ENCODE measurements around the gene CD22. TPM values are rescaled to one million over a fixed set of nuclear protein-coding genes. Genes with fewer than 3 reads are reported as not detected.

Gene CD22
- total and polyA plus RNA-seq, 2 donors (not counting 3 experiments of a cell fraction or from before 2014, with no cell fraction given) = not detected

DNA sequence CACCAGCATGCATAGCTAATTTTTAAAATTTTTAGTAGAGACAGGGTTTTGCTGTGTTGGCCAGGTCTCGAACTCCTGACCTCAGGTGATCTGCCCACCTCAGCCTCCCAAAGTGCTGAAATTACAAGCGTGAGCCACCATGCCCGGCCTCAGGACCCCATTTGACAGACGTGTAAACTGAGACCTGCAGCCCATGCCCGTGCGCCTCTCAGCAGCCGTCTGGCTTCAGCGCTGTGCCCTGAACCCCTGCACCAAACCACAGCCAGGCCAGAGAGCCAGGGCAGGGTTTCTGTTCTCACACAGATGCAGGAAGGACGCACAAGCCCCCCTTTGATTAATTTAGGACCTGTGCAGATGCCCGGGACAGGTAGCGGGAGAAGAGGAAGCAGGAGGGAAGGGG, 11.4 kb downstream of the CD22 start:
- Histone ChIP-seq H3K27me3 (ENCODE audit: control insufficient read depth in 2 of 2, insufficient read depth in 2 of 2, low read length in 2 of 2) (no peaks in the 10 kb centered on the region), H2AFZ (ENCODE audit: low read depth, low read length) (no peak overlapping the region), H3K36me3 (ENCODE audit: control insufficient read depth in 2 of 2, extremely low read depth in 1 of 2, insufficient read depth in 2 of 2, low read length in 2 of 2) (no peaks in the 10 kb centered on the region), H3K4me2 (ENCODE audit: insufficient read depth, low read length) (no peak overlapping the region), H3K4me1 (ENCODE audit: control insufficient read depth, extremely low read depth, insufficient read depth, low read length) (no peaks in the 10 kb centered on the region), H4K20me1 (replicated peaks; ENCODE audit: control insufficient read depth, extremely low read depth, insufficient read depth, low read length) (no peaks in the 10 kb centered on the region), H3K4me3 (replicated peaks in 1 of 3; ENCODE audit: insufficient read depth in 1 of 3, low read depth in 1 of 3, low read length in 3 of 3) (no peak overlapping the region), H3K9me1 (replicated peaks; ENCODE audit: control insufficient read depth, extremely low read depth, insufficient read depth, low read length) (no peaks in the 10 kb centered on the region), H3K9ac (replicated peaks; ENCODE audit: extremely low read depth, insufficient read depth, low read length) (no peak overlapping the region), H3K27ac (ENCODE audit: insufficient read depth, low read depth, low read length) (no peak overlapping the region), H3K79me2 (ENCODE audit: control insufficient read depth, insufficient read depth, low read length) (no peaks in the 10 kb centered on the region), H3K9me3 (replicated peaks; ENCODE audit: control insufficient read depth, insufficient read depth, low read length) (no peaks in the 10 kb centered on the region)
- FAIRE-seq = no peak
- dilution Hi-C loops (cut with MboI; ENCODE audit: extremely low pct_ligation_motif_present, low sequenced_read_pairs) (no loop called here), intact Hi-C loops (cut with micrococcal nuclease) (no loop called here)
- ChIA-PET POLR2A (no interaction called here), CTCF (no interaction called here)
- BruUV-seq (replicated peaks) = no TSS peak
- DNase-seq (ENCODE audit: low read depth, low spot score) = no peak
- TF ChIP-seq EZH2 (IDR thresholded peaks at IDR 0.05; ENCODE audit: borderline replicate concordance, low read depth, low read length, severe bottlenecking) = no peak
- TF ChIP-seq MAX (IDR thresholded peaks at IDR 0.05; ENCODE audit: insufficient read depth, insufficient read length) = no peak
- TF ChIP-seq MYC (IDR thresholded peaks at IDR 0.05; ENCODE audit: low read depth, low read length) = no peak

DNA sequence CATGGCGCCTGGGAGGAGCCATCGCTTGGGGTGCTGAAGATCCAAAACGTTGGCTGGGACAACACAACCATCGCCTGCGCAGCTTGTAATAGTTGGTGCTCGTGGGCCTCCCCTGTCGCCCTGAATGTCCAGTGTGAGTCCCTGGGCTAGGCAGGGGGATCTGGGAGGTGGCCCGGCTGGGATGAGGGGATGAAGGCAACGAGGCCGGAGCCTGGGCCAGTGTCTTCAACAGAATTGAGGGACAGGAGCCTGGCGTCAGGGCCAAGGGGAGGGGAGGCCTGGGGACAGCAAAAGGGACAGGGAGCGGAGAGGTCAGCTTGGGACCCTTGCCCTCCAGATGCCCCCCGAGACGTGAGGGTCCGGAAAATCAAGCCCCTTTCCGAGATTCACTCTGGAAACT, 12.0 kb downstream of the CD22 start:
- no peak for DNase-seq (ENCODE audit: low read depth, low spot score)
- dilution Hi-C loops (cut with MboI; ENCODE audit: extremely low pct_ligation_motif_present, low sequenced_read_pairs) = no loop called here
- no peaks in the 10 kb centered on the region for H3K4me1 ChIP-seq (ENCODE audit: control insufficient read depth, extremely low read depth, insufficient read depth, low read length)
- TF ChIP-seq FOS (IDR thresholded peaks at IDR 0.05; ENCODE audit: borderline replicate concordance, insufficient read depth, low read length) = no peak
- no peak for TF ChIP-seq GATA2 (IDR thresholded peaks at IDR 0.05; ENCODE audit: insufficient read depth, insufficient read length, low read depth, low read length)
- no peak for TF ChIP-seq POLR2AphosphoS5 (IDR thresholded peaks at IDR 0.05; ENCODE audit: insufficient read depth, low read depth, low read length)
- no peak for TF ChIP-seq MAX (IDR thresholded peaks at IDR 0.05; ENCODE audit: insufficient read depth, insufficient read length)
- no peak for TF ChIP-seq POLR2A (IDR thresholded peaks at IDR 0.05; ENCODE audit: low read depth, low read length)
- TF ChIP-seq, protein P1, sequence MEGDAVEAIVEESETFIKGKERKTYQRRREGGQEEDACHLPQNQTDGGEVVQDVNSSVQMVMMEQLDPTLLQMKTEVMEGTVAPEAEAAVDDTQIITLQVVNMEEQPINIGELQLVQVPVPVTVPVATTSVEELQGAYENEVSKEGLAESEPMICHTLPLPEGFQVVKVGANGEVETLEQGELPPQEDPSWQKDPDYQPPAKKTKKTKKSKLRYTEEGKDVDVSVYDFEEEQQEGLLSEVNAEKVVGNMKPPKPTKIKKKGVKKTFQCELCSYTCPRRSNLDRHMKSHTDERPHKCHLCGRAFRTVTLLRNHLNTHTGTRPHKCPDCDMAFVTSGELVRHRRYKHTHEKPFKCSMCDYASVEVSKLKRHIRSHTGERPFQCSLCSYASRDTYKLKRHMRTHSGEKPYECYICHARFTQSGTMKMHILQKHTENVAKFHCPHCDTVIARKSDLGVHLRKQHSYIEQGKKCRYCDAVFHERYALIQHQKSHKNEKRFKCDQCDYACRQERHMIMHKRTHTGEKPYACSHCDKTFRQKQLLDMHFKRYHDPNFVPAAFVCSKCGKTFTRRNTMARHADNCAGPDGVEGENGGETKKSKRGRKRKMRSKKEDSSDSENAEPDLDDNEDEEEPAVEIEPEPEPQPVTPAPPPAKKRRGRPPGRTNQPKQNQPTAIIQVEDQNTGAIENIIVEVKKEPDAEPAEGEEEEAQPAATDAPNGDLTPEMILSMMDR (IDR thresholded peaks at IDR 0.05; ENCODE audit: extremely low read depth in 1 of 2, insufficient read depth in 1 of 2, low read depth in 1 of 2, low read length in 2 of 2) = no peak
- no peak for TF ChIP-seq JUN (IDR thresholded peaks at IDR 0.05; ENCODE audit: borderline replicate concordance, insufficient read depth, insufficient read length, low read depth)
- TF ChIP-seq EZH2 (IDR thresholded peaks at IDR 0.05; ENCODE audit: borderline replicate concordance, low read depth, low read length, severe bottlenecking) = no peak
- no peak for TF ChIP-seq MYC (IDR thresholded peaks at IDR 0.05; ENCODE audit: low read depth, low read length)
- H2AFZ ChIP-seq (ENCODE audit: low read depth, low read length) = no peak overlapping the region
- ChIA-PET POLR2A (no interaction called here), CTCF (interaction anchor here (1.9 kb wide), 1 partner anchor 12 kb away, joined by 9 read pairs; no protein-coding TSS in a partner anchor)
- H3K27ac ChIP-seq (ENCODE audit: insufficient read depth, low read depth, low read length) = no peak overlapping the region
- no peak overlapping the region for H3K4me2 ChIP-seq (ENCODE audit: insufficient read depth, low read length)
- FAIRE-seq = no peak
- no peaks in the 10 kb centered on the region for H3K79me2 ChIP-seq (ENCODE audit: control insufficient read depth, insufficient read depth, low read length)
- intact Hi-C loops (cut with micrococcal nuclease) = no loop called here
- H3K4me3 ChIP-seq (replicated peaks in 1 of 3; ENCODE audit: insufficient read depth in 1 of 3, low read depth in 1 of 3, low read length in 3 of 3) = no peak overlapping the region
- BruUV-seq (replicated peaks) = no TSS peak
- H3K36me3 ChIP-seq (ENCODE audit: control insufficient read depth in 2 of 2, extremely low read depth in 1 of 2, insufficient read depth in 2 of 2, low read length in 2 of 2) = no peaks in the 10 kb centered on the region
- no peaks in the 10 kb centered on the region for H4K20me1 ChIP-seq (replicated peaks; ENCODE audit: control insufficient read depth, extremely low read depth, insufficient read depth, low read length)
- H3K9me3 ChIP-seq (replicated peaks; ENCODE audit: control insufficient read depth, insufficient read depth, low read length) = no peaks in the 10 kb centered on the region
- H3K9me1 ChIP-seq (replicated peaks; ENCODE audit: control insufficient read depth, extremely low read depth, insufficient read depth, low read length) = no peaks in the 10 kb centered on the region
- H3K27me3 ChIP-seq (ENCODE audit: control insufficient read depth in 2 of 2, insufficient read depth in 2 of 2, low read length in 2 of 2) = no peaks in the 10 kb centered on the region
- no peak overlapping the region for H3K9ac ChIP-seq (replicated peaks; ENCODE audit: extremely low read depth, insufficient read depth, low read length)
